GM23248 (cell line): Measurements from ENCODE around the gene MITF. TPM values are rescaled to one million over a fixed set of nuclear protein-coding genes. Genes with fewer than 3 reads are reported as not detected.

ENCODE experiments used
- DNase-seq: peaks from one replicate; pipeline ENCODE4 v3.0.0-alpha.2; 2015
- H2AFZ ChIP-seq: fragments of 200-600 bp; sonication (generic); 2 replicates; pipeline ENCODE4 v1.6.1; 2016; ENCODE audit warnings: antibody characterized with exemption
- H3F3A ChIP-seq: fragments of 200-600 bp; sonication (generic); 2 replicates; pipeline ENCODE4 v1.6.1; 2016; ENCODE audit warnings: mild to moderate bottlenecking, antibody characterized with exemption, mixed run types; ENCODE audit not compliant: insufficient read depth
- H3K27ac ChIP-seq: fragments of 200-600 bp; sonication (generic); 2 replicates; pipeline ENCODE4 v1.5.1; 2016; ENCODE audit warnings: mild to moderate bottlenecking
- H3K27me3 ChIP-seq: fragments of 200-600 bp; sonication (generic); replicated peaks from 2 replicates; pipeline ENCODE4 v1.6.1; 2016; ENCODE audit warnings: mild to moderate bottlenecking; ENCODE audit not compliant: insufficient read depth
- H3K36me3 ChIP-seq: fragments of 200-600 bp; sonication (generic); 2 replicates; pipeline ENCODE4 v1.6.1; 2016; ENCODE audit warnings: low read depth, mild to moderate bottlenecking
- H3K4me1 ChIP-seq: fragments of 200-600 bp; sonication (generic); 2 replicates; pipeline ENCODE4 v1.6.1; 2016; ENCODE audit warnings: mild to moderate bottlenecking; ENCODE audit not compliant: insufficient read depth
- H3K4me2 ChIP-seq: fragments of 200-600 bp; sonication (generic); one replicate; pipeline ENCODE4 v1.6.1; 2016; ENCODE audit warnings: mild to moderate bottlenecking; ENCODE audit not compliant: unreplicated experiment
- H3K4me3 ChIP-seq: fragments of 200-600 bp; sonication (generic); 2 replicates; pipeline ENCODE4 v1.5.1; 2016; ENCODE audit warnings: mild to moderate bottlenecking
- H3K79me2 ChIP-seq: fragments of 200-600 bp; sonication (generic); 2 replicates; pipeline ENCODE4 v1.6.1; 2016; ENCODE audit warnings: mild to moderate bottlenecking; ENCODE audit not compliant: insufficient read depth
- H3K9ac ChIP-seq: fragments of 200-600 bp; sonication (generic); 2 replicates; pipeline ENCODE4 v1.6.1; 2016; ENCODE audit warnings: mild to moderate bottlenecking
- H3K9me2 ChIP-seq: fragments of 200-600 bp; sonication (generic); 2 replicates; pipeline ENCODE4 v1.6.1; 2016; ENCODE audit warnings: mixed run types, mild to moderate bottlenecking, moderate library complexity; ENCODE audit not compliant: insufficient read depth
- H3K9me3 ChIP-seq: fragments of 200-600 bp; sonication (generic); one replicate; pipeline ENCODE4 v1.6.1; 2017; ENCODE audit warnings: low read depth
- H4K20me1 ChIP-seq: fragments of 200-600 bp; sonication (generic); 2 replicates; pipeline ENCODE4 v1.6.0; 2016; ENCODE audit not compliant: insufficient read depth
- EZH2 ChIP-seq: fragments of 200-600 bp; sonication (generic); IDR thresholded peaks from 2 replicates; pipeline ENCODE4 v1.6.1; 2018; ENCODE audit warnings: antibody characterized with exemption, mild to moderate bottlenecking; ENCODE audit not compliant: insufficient read depth, poor library complexity, severe bottlenecking
- EZH2phosphoT487 ChIP-seq: fragments of 200-600 bp; sonication (generic); IDR thresholded peaks from 2 replicates; pipeline ENCODE4 v1.6.1; 2018; ENCODE audit warnings: antibody characterized with exemption, moderate library complexity, mild to moderate bottlenecking, low read depth; ENCODE audit not compliant: insufficient read depth
- WGBS, 2 experiments: methylation state at CpG; one replicate each; pipeline ENCODE4 v1.1.6; 2015 to 2017; ENCODE audit warnings: low lambda C conversion rate in 2 of 2, low coverage in 1 of 2; ENCODE audit errors: missing lambda C conversion rate in 2 of 2; 5-methylcytosine and 5-hydroxymethylcytosine counted together
- in situ Hi-C: fragments of 300-500 bp; cut with MboI; formaldehyde crosslinking; loops from 2 replicates; pipeline ENCODE4 v1.15.0; 2020
- polyA plus RNA-seq: library from polyadenylated mRNA; unstranded; fragments of >200 nt; fragmentation: Nextera tagmentation; extraction: Ambion mirVana; gene quantifications from 2 replicates; pipeline ENCODE4 v1.2.1, GENCODE V29; 2016
- total RNA-seq: library from RNA; depleted of rRNA; stranded (reverse); fragments of >200 nt; shearing (Covaris generic); gene quantifications from 2 replicates; pipeline ENCODE4 v1.2.3, GENCODE V29; 2014

The MITF gene
- total and polyA plus RNA-seq, 2 experiments from 2014 or later = 0.86 to 2.0 TPM

DNA sequence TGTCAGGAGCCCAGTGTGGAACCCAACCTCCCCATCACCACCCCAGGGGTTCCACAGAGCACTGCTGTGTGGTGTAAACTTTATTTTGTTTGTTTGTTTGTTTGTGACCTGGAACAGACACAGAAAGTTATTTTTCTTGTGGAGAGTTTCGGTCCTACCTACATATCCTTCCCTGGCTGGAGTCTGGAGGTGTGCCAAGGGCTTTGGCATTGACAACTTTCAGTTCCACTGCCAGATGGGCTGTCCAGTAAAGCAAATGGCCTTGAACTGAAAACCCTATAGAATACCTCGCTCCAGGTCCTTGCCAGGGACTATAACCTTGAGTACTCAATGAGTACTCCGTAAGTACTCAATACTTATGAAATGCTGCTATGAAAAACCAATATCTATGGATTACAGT lies 103.5 kb downstream of the MITF start:
- H4K20me1 ChIP-seq = no peaks in the 10 kb centered on the region
- no peak overlapping the region for H2AFZ ChIP-seq
- TF ChIP-seq EZH2phosphoT487 = no peak
- no peak for TF ChIP-seq EZH2
- H3K9ac ChIP-seq = no peak overlapping the region
- WGBS, 2 experiments = 93 to 96% methylated on average over 3 of the region's 3 CpGs
- no peaks in the 10 kb centered on the region for H3K36me3 ChIP-seq
- H3K27me3 ChIP-seq = peaks cover 23% of the 10 kb centered on the region
- H3K9me3 ChIP-seq = no peaks in the 10 kb centered on the region
- no peak overlapping the region for H3K4me2 ChIP-seq
- in situ Hi-C loops = no loop called here
- DNase-seq = no peak
- H3F3A ChIP-seq = peaks cover 14% of the 10 kb centered on the region
- no peaks in the 10 kb centered on the region for H3K79me2 ChIP-seq
- H3K27ac ChIP-seq = no peak overlapping the region
- no peak overlapping the region for H3K4me3 ChIP-seq
- H3K4me1 ChIP-seq = peaks cover 16% of the 10 kb centered on the region
- no peaks in the 10 kb centered on the region for H3K9me2 ChIP-seq

DNA sequence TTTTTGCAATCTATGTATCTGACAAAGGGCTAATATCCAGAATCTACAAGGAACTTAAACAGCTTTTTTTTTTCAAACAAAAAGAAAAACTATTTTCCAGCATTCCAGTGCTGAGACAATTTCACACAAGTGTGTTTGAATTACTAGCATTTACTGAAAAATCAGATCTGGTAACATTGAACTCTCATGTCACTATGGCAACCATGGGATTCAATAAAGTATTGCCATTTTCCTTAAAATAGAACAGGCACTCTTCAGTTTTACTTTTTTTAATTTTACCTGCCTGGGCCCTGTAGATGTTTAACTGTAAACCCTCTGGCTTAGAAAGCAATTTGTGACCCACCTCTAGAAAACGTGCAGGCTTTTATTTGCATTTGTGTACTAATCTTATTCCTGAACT lies 105.4 kb downstream of the MITF start:
- no peak overlapping the region for H2AFZ ChIP-seq
- H3K4me3 ChIP-seq = no peak overlapping the region
- H3K27ac ChIP-seq = no peak overlapping the region
- no peaks in the 10 kb centered on the region for H3K36me3 ChIP-seq
- TF ChIP-seq EZH2 = no peak
- 0 out of 2 replicates have a peak, but pooled peaks cover 6% of the 10 kb centered on the region for H3F3A ChIP-seq
- H3K9me3 ChIP-seq = no peaks in the 10 kb centered on the region
- H3K4me2 ChIP-seq = no peak overlapping the region
- 90 to 91% methylated on average over 1 of the region's 1 CpG for WGBS, 2 experiments
- H3K27me3 ChIP-seq = peaks cover 35% of the 10 kb centered on the region
- in situ Hi-C loops = no loop called here
- H3K9me2 ChIP-seq = no peaks in the 10 kb centered on the region
- no peak for DNase-seq
- no peaks in the 10 kb centered on the region for H4K20me1 ChIP-seq
- H3K79me2 ChIP-seq = no peaks in the 10 kb centered on the region
- H3K9ac ChIP-seq = no peak overlapping the region
- no peaks in the 10 kb centered on the region for H3K4me1 ChIP-seq

DNA sequence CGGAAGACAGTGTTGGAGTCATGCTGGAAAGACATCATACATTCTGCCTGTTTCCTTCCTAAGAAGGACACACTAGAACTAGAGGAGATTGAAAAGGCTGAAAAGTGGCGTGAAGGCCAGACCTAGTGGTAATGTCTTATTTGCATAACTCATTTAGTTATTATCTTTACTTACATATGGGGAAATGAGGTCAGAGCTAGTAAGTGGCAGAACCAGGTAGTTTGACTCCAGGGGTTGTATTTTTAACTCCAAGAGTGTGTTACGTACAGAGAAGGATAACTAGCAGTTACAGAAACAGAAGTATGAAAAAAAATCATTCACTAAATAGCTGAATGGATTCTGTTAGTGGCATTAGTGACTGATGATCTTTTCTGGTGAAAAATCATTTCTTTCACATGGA lies 108.0 kb downstream of the MITF start:
- Histone ChIP-seq H3K27ac (no peak overlapping the region), H3K79me2 (no peaks in the 10 kb centered on the region), H3K9ac (no peak overlapping the region), H3K27me3 (peaks cover 41% of the 10 kb centered on the region), H3K4me2 (no peak overlapping the region), H3K36me3 (no peaks in the 10 kb centered on the region), H3K4me3 (no peak overlapping the region), H3F3A (0 out of 2 replicates have a peak, but pooled peaks cover 6% of the 10 kb centered on the region), H3K9me3 (no peaks in the 10 kb centered on the region), H4K20me1 (no peaks in the 10 kb centered on the region), H3K4me1 (no peaks in the 10 kb centered on the region), H3K9me2 (no peaks in the 10 kb centered on the region), H2AFZ (no peak overlapping the region)
- no peak for DNase-seq
- in situ Hi-C loops = no loop called here
- TF ChIP-seq EZH2 (no peak), EZH2phosphoT487 (no peak)
- whole genome bisulfite sequencing, 2 experiments = 95 to 97% methylated on average over 3 of the region's 3 CpGs

DNA sequence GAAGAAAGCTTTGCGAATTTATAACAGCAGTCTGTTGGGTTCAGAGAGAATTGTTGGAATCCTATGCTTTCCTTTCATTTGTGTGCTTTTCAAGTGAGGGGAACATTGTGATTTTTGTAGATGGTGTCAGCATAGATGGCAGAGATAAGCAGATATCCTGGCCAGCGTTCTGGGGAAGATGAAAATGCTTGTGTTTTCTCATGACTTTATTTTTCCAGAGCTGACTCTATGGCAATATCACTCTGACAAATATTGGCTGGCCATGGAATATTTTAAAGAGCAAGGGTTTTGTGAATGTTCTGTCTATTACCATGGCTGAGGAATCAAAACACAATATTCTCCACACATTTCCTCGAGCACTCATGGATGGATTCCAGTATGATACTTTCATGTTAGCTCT lies 108.8 kb downstream of the MITF start:
- Histone ChIP-seq H3K27me3 (peaks cover 36% of the 10 kb centered on the region), H2AFZ (no peak overlapping the region), H3K4me1 (no peaks in the 10 kb centered on the region), H3K9ac (no peak overlapping the region), H3F3A (0 out of 2 replicates have a peak, but pooled peaks cover 6% of the 10 kb centered on the region), H4K20me1 (no peaks in the 10 kb centered on the region), H3K79me2 (no peaks in the 10 kb centered on the region), H3K9me3 (no peaks in the 10 kb centered on the region), H3K27ac (no peak overlapping the region), H3K9me2 (no peaks in the 10 kb centered on the region), H3K4me3 (no peak overlapping the region), H3K4me2 (no peak overlapping the region), H3K36me3 (no peaks in the 10 kb centered on the region)
- DNase-seq = peak; percentile 27
- in situ Hi-C loops = no loop called here
- WGBS, 2 experiments = 40% methylated on average over 3 of the region's 3 CpGs
- TF ChIP-seq EZH2 = no peak
- TF ChIP-seq EZH2phosphoT487 = no peak

DNA sequence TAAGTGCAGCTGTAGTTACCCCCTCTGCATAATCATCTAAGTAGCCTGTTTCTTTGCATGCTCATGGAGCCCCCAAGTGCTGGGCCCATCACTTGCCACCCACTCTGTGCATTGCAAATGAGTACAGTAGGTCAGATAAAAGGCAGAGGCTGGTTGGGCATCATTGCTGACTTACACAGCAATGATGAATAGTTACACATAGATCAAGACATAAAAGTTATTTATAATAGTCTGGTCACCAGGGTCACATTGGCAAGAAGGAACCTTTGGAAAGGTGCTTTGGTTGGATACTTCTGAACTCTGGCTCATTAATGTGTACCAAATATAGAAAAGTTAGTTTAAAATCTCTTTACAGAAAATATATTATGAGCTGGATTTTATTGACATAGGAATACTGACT lies 111.6 kb downstream of the MITF start:
- H3K9me2 ChIP-seq = no peaks in the 10 kb centered on the region
- H3K4me3 ChIP-seq = no peak overlapping the region
- no peak overlapping the region for H2AFZ ChIP-seq
- no peak for DNase-seq
- in situ Hi-C loops = loop anchor here (25.0 kb wide), 1 partner anchor 164 kb away; no protein-coding TSS in a partner anchor
- H3K4me1 ChIP-seq = no peaks in the 10 kb centered on the region
- TF ChIP-seq EZH2 = no peak
- TF ChIP-seq EZH2phosphoT487 = no peak
- 0 out of 2 replicates have a peak, but pooled peaks cover 6% of the 10 kb centered on the region for H3F3A ChIP-seq
- peaks cover 32% of the 10 kb centered on the region for H3K27me3 ChIP-seq
- no peaks in the 10 kb centered on the region for H3K36me3 ChIP-seq
- H3K9me3 ChIP-seq = no peaks in the 10 kb centered on the region
- no peaks in the 10 kb centered on the region for H4K20me1 ChIP-seq
- H3K9ac ChIP-seq = no peak overlapping the region
- no peak overlapping the region for H3K4me2 ChIP-seq
- H3K27ac ChIP-seq = no peak overlapping the region
- H3K79me2 ChIP-seq = no peaks in the 10 kb centered on the region
